Small intestine (tissue), 7 donors: Measurements from ENCODE around the gene SNORC. TPM values are rescaled to one million over a fixed set of nuclear protein-coding genes. Genes with fewer than 3 reads are reported as not detected.

ENCODE experiments used
- DNase-seq, 2 donors: peaks; one replicate each; pipeline versions ENCODE4 v3.0.0 to v3.0.0-alpha.2; 2013
- FAIRE-seq: peaks from 2 replicates; lab custom pipeline; 2012; peaks lifted over from hg19 to GRCh38; lab: Jason Lieb, UNC
- H3K27ac ChIP-seq, 3 donors: one replicate each; pipeline ENCODE4 v1.5.1; 2013; ENCODE audit warnings: low read length in 2 of 3, mild to moderate bottlenecking in 2 of 3, control low read depth in 1 of 3, inconsistent platforms in 1 of 3, low read depth in 1 of 3, moderate library complexity in 1 of 3
- H3K27me3 ChIP-seq, 3 donors: one replicate each; pipeline ENCODE4 v1.6.1; 2013; ENCODE audit warnings: low read length in 3 of 3, inconsistent platforms in 1 of 3; ENCODE audit not compliant: control insufficient read depth in 3 of 3, insufficient read depth in 3 of 3
- H3K36me3 ChIP-seq, 3 donors: one replicate each; pipeline ENCODE4 v1.6.1; 2013; ENCODE audit warnings: low read length in 3 of 3, inconsistent platforms in 1 of 3, low read depth in 1 of 3, mild to moderate bottlenecking in 1 of 3, moderate library complexity in 1 of 3; ENCODE audit not compliant: control insufficient read depth in 3 of 3, insufficient read depth in 2 of 3
- H3K4me1 ChIP-seq, 3 donors: one replicate each; pipeline ENCODE4 v1.6.1; 2013; ENCODE audit warnings: low read length in 2 of 3, inconsistent platforms in 1 of 3, low read depth in 1 of 3, mild to moderate bottlenecking in 1 of 3, moderate library complexity in 1 of 3; ENCODE audit not compliant: control insufficient read depth in 3 of 3, insufficient read depth in 2 of 3
- H3K4me3 ChIP-seq, 3 donors: one replicate each; pipeline ENCODE4 v1.5.1; 2013; ENCODE audit warnings: low read length in 3 of 3, control low read depth in 1 of 3, inconsistent platforms in 1 of 3, low read depth in 1 of 3, mild to moderate bottlenecking in 1 of 3, moderate library complexity in 1 of 3
- H3K9me3 ChIP-seq, 2 donors: one replicate each; pipeline ENCODE4 v1.6.1; 2013; ENCODE audit warnings: low read depth in 1 of 2, low read length in 1 of 2; ENCODE audit not compliant: control insufficient read depth in 2 of 2, insufficient read depth in 1 of 2
- WGBS, 3 donors: extraction: QIAGEN DNeasy Blood & Tissue Kit; methylation state at CpG; one replicate each; pipeline ENCODE4 v1.1.7; 2013; 5-methylcytosine and 5-hydroxymethylcytosine counted together
- polyA plus RNA-seq, 4 donors: library from polyadenylated mRNA; stranded (reverse) in 3 of 4; unstranded in 1 of 4; fragments of 200-250 nt in 3 of 4; fragments of 120-200 nt in 1 of 4; gene quantifications; one replicate each; pipeline versions ENCODE4 v1.2.1 to v1.2.3, GENCODE V29; 2013
- donor health status: healthy with polysubstance abuse.
- donor health status: control.
- donor health status: control.
- donor health status: Bipolar disorder and iron deficiency.
- donor health status: healthy.

SNORC gene
- polyA plus RNA-seq, 4 donors, result 6.3 to 16.5 (median 10.4) TPM

DNA sequence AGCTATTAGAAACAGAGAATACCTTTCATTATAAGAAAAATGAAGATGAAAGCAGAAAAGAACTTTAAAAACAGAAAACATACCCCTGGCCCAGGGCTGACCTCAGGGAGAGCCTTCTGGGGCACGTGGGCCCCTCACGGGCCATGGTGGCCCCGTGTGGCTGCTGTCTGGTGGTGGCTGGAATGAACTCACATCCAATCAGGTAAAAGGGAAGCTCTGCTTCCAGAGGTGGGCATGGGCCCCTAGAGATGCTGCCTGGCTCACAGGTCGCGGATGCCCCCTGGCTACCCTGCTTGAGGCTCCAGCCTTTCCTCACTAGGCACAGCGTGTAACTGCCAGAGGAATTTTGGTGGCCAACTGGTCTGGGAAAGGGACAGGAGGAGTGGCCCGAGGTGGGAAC is 16.6 kb downstream of the SNORC start:
- H3K27ac ChIP-seq, result no peak overlapping the region
- FAIRE-seq (no peak), DNase-seq (no peak)
- H3K36me3 ChIP-seq, result peaks cover 0 to 58% (median 27%) of the 10 kb centered on the region in 3 donors
- no peaks in the 10 kb centered on the region for H3K4me1 ChIP-seq
- 82 to 91% (median 84%) methylated on average over 7 of the region's 7 CpGs for WGBS, 3 donors
- no peak overlapping the region for H3K4me3 ChIP-seq
- H3K9me3 ChIP-seq, result no peaks in the 10 kb centered on the region
- H3K27me3 ChIP-seq, result no peaks in the 10 kb centered on the region

DNA sequence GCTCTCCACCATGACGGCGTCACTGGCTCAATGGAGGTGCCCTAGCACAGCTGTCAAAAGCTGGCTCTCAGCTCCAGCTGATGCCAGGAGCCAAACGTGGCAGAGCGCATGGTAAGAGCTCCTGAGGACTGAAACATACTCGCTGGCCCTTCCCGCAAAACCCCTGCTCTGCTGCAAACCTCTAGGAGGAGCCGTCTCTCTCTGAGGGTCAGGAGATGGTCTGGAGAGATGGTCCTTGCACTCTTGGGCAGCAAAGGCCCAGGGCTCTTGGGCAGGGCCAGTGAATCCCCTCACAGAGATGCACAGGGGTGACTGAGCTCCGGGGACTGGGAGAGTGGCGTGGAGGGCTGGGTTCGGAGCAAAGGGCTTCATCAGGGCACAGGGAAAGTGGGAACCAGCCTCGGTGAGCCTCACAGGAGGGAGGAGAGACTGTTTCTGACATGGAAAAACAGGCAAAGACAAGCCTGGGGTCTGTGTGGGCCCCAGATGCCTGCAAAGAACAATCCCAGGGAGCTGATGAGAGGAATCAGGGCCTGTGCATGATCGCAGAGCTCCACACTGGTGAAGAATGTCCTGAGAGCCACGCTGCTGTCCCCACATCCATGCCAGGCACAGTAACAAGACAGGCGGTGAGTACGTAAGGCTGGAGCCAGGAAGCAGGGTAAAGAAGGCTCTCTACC is 17.2 kb downstream of the SNORC start:
- WGBS, 3 donors, result 78 to 89% (median 87%) methylated on average over 15 of the region's 15 CpGs
- Histone ChIP-seq H3K4me1 (no peaks in the 10 kb centered on the region), H3K27ac (no peak overlapping the region), H3K4me3 (no peak overlapping the region), H3K27me3 (no peaks in the 10 kb centered on the region), H3K36me3 (peaks cover 0 to 60% (median 24%) of the 10 kb centered on the region in 3 donors), H3K9me3 (no peaks in the 10 kb centered on the region)
- DNase-seq, result no peak
- FAIRE-seq, result no peak

DNA sequence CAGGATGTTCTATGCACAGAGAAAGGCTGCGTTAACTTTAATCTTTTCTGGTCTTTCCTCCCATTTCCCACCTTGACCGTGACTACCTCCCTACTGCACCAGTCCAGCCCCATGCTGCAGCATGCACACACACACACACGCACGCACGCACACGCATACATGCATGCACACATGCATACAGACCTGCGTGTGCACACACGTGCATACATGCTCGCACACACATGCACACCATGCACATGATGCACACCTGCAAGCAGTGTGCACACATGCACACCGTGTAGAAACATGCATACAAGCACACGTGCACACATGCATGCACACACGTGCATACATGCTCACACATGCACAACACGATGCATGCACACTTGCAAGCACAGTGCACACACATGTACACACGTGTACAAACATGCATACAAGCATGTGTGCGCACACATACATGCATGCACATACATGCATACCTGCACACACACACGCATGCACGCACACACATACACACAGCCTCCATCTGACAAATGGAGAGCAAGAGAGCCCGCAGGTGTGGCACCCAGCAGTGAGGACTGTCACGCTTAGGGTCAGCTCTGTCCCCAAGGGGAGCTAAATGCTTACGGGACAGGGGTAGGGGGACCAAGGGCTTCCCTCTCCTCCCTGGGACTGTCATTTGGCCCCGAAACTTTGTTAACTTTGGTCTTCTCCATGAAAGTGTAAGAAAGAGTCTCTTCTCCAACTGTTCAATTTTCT is 18.2 kb downstream of the SNORC start:
- no peak overlapping the region for H3K4me3 ChIP-seq
- H3K27ac ChIP-seq, result no peak overlapping the region
- WGBS, 3 donors, result 80 to 88% (median 84%) methylated on average over 21 of the region's 21 CpGs
- no peaks in the 10 kb centered on the region for H3K27me3 ChIP-seq
- no peaks in the 10 kb centered on the region for H3K9me3 ChIP-seq
- peaks cover 0 to 62% (median 24%) of the 10 kb centered on the region in 3 donors for H3K36me3 ChIP-seq
- FAIRE-seq (no peak), DNase-seq (no peak)
- no peaks in the 10 kb centered on the region for H3K4me1 ChIP-seq

DNA sequence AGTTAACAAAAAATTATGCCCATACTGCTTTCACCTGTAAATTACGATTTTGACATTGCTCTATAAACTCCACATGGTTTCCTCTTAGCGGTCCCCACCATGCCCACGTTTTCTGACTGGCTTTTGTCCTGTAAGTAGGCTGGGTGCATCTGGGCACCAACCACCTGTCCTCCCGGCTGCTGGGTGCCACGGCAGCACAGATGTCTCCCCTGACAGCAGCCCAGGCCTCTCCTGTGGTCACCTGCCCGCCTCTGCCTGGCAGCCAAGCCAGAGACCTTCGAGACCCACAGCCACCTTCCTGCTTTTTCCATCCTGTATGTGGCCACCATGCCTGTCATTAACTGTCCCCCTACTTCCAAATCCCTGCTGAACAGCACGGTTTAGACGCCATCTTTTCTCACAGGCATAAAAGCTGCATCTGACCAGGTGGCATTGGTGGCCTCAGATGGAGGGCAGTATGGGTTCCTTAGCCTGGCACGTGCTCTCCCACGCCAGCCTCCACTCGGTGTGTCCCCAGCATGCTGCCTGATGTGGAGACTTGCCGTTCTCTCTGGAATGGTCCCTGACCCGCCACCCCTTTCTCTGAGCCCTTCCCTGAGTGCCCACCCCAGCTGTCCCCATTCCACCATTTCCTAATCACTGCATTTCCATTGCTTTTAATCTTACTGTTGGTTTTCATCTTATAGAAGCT is 18.9 kb downstream of the SNORC start:
- FAIRE-seq, result no peak
- H3K36me3 ChIP-seq, result peaks cover 0 to 58% (median 24%) of the 10 kb centered on the region in 3 donors

DNA sequence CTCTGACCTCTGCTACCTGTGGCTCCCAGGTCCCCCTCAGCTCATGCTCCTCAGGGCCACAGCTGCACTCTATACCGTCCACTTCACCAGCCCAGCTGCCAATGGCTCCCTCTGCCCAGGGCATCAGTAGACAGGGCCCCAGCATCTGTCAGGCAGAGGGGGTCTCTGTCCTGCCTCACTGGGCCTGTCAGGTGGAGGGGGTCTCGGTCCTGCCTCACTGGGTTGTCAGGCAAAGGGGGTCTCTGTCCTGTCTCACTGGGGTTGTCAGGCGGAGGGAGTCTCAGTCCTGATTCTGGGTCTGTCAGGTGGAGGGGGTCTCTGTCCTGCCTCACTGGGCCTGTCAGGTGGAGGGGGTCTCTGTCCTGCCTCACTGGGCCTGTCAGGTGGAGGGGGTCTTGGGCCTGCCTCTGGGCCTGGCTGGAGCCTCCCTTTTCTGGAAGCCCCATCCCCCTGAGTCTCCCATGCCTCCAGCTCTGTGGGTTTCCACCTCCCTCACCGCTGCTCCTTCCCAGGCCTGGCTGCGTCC is 19.9 kb downstream of the SNORC start:
- no peak overlapping the region for H3K27ac ChIP-seq
- H3K27me3 ChIP-seq, result no peaks in the 10 kb centered on the region
- DNase-seq (no peak), FAIRE-seq (no peak)
- no peak overlapping the region for H3K4me3 ChIP-seq
- WGBS, 3 donors, result 79 to 86% (median 86%) methylated on average over 5 of the region's 5 CpGs
- H3K4me1 ChIP-seq, result no peaks in the 10 kb centered on the region
- H3K36me3 ChIP-seq, result peaks cover 0 to 48% (median 22%) of the 10 kb centered on the region in 3 donors
- H3K9me3 ChIP-seq, result no peaks in the 10 kb centered on the region

More for the DNA sequence above, 18.9 kb downstream of the SNORC start:
- no peaks in the 10 kb centered on the region for H3K9me3 ChIP-seq
- 82 to 89% (median 85%) methylated on average over 14 of the region's 14 CpGs for WGBS, 3 donors
- H3K4me3 ChIP-seq, result no peak overlapping the region
- no peaks in the 10 kb centered on the region for H3K4me1 ChIP-seq
- H3K27ac ChIP-seq, result no peak overlapping the region
- H3K27me3 ChIP-seq, result no peaks in the 10 kb centered on the region
- no peak for DNase-seq

DNA sequence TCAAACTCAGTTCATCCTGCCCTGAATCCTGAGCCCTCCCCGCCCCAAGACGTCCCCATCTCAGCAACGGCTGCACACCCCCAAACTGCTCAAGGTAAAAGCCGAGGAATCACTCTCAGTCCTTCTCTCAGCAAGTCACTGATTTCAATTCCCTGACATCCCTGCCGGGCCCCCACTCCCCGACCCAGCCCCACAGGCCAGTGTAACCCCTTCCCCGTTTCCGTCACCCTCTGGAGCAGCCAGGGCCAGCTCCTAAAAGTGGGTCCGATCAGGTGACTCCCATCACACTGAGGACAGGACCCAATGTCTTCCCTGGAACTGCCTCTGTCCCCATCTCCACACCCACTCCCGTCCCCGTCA is 20.5 kb downstream of the SNORC start:
- Histone ChIP-seq H3K4me3 (no peak overlapping the region), H3K9me3 (no peaks in the 10 kb centered on the region), H3K36me3 (peaks cover 0 to 42% (median 21%) of the 10 kb centered on the region in 3 donors), H3K27ac (no peak overlapping the region), H3K27me3 (no peaks in the 10 kb centered on the region), H3K4me1 (no peaks in the 10 kb centered on the region)
- WGBS, 3 donors, result 83 to 89% (median 85%) methylated on average over 11 of the region's 11 CpGs
- DNase-seq (no peak), FAIRE-seq (no peak)

DNA sequence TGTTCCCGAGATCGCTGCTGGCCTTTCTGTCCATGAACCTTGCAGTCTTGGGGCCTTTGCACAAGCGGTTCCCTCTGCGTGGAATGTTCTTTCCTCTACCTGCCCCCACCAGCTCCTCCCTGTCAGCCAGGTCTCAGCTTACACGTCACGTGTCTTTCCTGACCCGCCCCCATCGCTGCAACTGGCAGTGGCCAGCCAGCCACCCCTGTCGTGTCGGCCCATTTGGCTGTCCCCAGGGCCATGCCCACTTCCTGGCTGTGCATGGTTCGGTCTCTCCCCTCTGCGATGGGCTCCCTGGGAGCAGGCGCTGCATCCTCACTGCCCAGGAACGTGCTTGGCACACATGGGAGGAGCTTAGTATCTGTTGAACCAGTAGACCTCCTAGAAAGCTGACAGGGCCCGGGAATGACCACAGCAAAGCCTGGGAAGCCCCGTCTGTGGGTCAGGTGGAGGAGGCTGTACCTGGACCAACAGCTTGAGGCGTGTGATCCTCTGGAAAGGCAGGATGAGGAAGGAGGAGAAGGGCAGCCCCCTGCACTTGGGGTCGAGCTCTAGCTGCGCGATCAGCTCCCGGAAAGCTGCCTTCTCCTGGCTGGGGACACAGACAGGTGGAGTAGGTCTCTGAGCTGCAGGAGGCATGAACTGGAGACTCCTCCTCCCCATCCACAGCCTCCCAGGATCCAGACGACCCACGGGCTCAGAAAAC is 21.0 kb downstream of the SNORC start:
- peaks cover 0 to 38% (median 18%) of the 10 kb centered on the region in 3 donors for H3K36me3 ChIP-seq
- H3K4me3 ChIP-seq, result no peak overlapping the region
- H3K27ac ChIP-seq, result no peak overlapping the region
- DNase-seq (peak in 1 of 2 donors; percentile 47), FAIRE-seq (no peak)
- no peaks in the 10 kb centered on the region for H3K9me3 ChIP-seq
- H3K4me1 ChIP-seq, result no peaks in the 10 kb centered on the region
- whole genome bisulfite sequencing, 3 donors, result 51 to 86% (median 71%) methylated on average over 23 of the region's 23 CpGs
- H3K27me3 ChIP-seq, result no peaks in the 10 kb centered on the region

DNA sequence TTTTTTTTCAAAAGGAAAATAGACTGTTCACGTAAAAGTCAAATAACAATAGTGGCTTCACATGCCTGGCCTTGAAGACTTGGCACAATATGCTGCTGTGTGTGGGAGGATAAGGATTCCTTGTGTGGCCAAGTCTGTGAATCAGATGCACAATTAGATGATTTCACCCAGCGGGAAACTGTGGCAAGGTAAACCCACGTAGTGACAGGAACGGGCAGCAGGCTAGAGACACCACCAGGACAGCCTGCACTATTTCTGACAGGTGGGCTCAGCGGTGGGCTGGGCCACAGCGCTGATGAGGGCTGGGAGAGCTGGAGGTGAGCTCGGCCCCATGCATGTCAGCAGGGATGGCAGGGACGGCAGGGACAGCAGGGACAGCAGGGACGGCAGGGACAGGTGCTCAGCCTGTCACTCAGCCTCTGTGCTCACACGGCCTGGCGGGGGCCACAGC is 21.6 kb downstream of the SNORC start:
- Histone ChIP-seq H3K9me3 (no peaks in the 10 kb centered on the region), H3K4me1 (no peaks in the 10 kb centered on the region), H3K27me3 (no peaks in the 10 kb centered on the region), H3K36me3 (peaks cover 0 to 35% (median 15%) of the 10 kb centered on the region in 3 donors), H3K4me3 (no peak overlapping the region), H3K27ac (no peak overlapping the region)
- FAIRE-seq, result no peak
- no peak for DNase-seq
- WGBS, 3 donors, result 73 to 86% (median 83%) methylated on average over 10 to 11 of the region's 11 CpGs
